SK-N-MC (cell line): ENCODE data around the gene SCMH1.

ENCODE experiments used
- EZH2 ChIP-seq: fragments of 200-600 bp; sonication (generic); IDR thresholded peaks from one replicate; pipeline ENCODE4 v1.6.1; 2017; ENCODE audit warnings: antibody characterized with exemption
- FOXP2 ChIP-seq: optimal IDR thresholded peaks from 2 replicates; pipeline ENCODE3; 2011; ENCODE audit warnings: mild to moderate bottlenecking, moderate library complexity; ENCODE audit not compliant: insufficient read depth; ENCODE audit errors: extremely low read length, control extremely low read depth
- POLR2AphosphoS5 ChIP-seq: IDR thresholded peaks from 2 replicates; pipeline ENCODE4 v1.6.1; 2012; ENCODE audit warnings: mild to moderate bottlenecking, low read depth, low read length, borderline replicate concordance

GRCh38 chr1:41261926-41262618, 20.0 kb upstream of the SCMH1 start:
- TF ChIP-seq POLR2AphosphoS5 (no peak), EZH2 (no peak), FOXP2 (no peak)
